ENCODE measurements around the gene NAT8.
"Not testable (repeated sequence)": the region's sequence is repeated elsewhere in the genome, so short reads cannot be mapped to it uniquely, and the experiment has no call there.

Gene NAT8, protein sequence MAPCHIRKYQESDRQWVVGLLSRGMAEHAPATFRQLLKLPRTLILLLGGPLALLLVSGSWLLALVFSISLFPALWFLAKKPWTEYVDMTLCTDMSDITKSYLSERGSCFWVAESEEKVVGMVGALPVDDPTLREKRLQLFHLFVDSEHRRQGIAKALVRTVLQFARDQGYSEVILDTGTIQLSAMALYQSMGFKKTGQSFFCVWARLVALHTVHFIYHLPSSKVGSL

GRCh38 chr2:73642338-73643018, at the start of gene NAT8:
Gene NAT8 (minus strand): TSS chr2:73642422. CDS start chr2:73641628, 794 bp downstream.
- no peak for DNase-seq

- not testable (repeated sequence) for DNase-seq
These were observed 48.3 kb upstream of the NAT8 start for GRCh38 chr2:73690372-73691088.

DNA sequence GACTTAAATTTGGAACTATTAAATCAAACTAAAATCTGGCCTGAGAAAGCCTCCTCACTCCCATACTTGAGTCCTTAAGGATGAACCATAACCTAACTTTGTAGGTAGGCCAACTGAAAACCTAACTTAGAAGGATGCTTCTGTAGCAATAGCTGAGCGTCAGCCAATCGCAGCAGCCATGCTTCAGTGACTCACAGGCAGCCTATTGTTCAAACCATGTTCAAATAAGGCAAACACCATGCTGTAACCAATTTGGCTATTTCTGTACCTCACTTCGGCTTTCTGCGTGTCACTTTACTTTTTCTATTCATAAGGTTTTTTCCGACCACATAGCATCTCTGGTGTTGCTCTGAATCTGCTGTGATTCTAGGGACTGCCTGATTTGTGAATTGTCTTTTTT, 46.3 kb upstream of the NAT8 start:
- DNase-seq: not testable (repeated sequence)

DNA sequence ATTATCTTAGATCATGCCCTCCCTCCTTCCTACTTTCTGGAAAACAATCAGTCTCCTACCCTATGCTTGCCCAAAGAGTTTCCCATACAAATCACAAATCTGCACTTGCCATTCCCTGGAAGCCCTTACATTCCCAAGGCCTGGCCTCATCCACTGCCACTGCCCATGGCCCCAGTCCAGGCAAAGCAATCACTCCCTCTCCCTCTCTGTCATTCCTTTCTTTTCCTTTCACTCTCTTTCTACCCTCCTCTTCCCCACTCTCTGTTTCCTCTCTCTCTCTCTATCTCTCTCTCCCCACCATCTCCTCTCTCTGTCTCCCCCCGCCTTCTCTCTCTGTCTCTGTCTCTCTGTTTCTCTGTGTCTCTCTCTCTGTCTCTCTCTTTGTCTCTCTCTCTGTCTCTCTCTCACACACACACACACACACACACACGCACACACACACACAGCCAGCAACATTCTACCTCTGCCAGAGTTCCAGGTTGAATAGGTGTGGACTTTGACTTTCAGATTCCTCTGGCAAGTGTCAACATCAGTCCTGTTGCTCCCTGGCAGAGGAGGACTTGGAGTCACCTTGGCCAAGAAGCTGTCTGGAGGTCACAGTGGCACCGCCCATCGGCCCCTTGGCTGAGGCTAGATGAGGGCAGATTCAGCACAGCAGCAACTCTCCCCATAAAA, 43.7 kb upstream of the NAT8 start:
- no peak for DNase-seq

- DNase-seq: not testable (repeated sequence)
These were observed 42.7 kb upstream of the NAT8 start for GRCh38 chr2:73684905-73685304.

GRCh38 chr2:73684325-73684724, 42.1 kb upstream of the NAT8 start:
- not testable (repeated sequence) for DNase-seq

- peak; percentile 12 for DNase-seq
These were observed 37.8 kb upstream of the NAT8 start for GRCh38 chr2:73679951-73680571.

DNA sequence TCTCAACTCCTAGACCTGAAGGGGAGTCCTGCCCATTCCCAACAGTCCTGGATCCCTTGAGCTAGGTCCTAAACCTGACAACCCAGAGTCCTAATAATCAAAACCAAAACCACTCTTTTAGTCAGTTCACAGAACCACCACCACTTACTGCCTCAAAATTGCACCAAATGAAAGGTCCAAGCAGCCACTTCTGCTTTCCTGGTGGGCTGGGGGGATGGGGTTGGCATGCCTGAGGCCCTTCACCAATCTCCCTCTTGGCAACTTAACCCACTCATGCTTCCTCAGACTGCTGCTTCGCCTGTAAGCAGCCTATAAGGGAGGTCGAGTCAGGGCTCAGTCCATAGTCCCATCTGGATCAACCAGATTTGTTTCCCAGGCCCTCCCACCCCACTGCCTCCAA, 37.0 kb upstream of the NAT8 start:
- not testable (repeated sequence) for DNase-seq

DNA sequence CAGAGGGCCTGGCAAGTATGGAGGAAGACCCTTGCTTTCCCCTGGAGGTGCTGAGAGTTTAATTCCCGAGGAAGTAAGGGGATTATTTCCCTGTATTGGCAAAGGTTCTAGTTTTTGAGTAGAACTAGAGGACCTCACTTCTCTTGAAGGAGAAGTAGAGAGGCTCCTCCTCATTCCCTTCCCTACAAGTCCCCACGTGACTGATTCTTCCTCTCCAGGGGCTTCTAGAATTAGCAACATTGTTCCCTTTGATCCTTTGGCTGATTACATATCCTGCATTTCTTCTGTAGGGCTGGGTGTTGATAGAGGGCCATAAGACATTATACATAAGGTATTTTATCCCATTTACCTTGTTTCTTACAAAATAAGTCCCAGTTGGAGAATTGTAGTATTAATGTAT, 35.8 kb upstream of the NAT8 start:
- DNase-seq: not testable (repeated sequence)

GRCh38 chr2:73676211-73676610, 34.0 kb upstream of the NAT8 start:
- not testable (repeated sequence) for DNase-seq

DNA sequence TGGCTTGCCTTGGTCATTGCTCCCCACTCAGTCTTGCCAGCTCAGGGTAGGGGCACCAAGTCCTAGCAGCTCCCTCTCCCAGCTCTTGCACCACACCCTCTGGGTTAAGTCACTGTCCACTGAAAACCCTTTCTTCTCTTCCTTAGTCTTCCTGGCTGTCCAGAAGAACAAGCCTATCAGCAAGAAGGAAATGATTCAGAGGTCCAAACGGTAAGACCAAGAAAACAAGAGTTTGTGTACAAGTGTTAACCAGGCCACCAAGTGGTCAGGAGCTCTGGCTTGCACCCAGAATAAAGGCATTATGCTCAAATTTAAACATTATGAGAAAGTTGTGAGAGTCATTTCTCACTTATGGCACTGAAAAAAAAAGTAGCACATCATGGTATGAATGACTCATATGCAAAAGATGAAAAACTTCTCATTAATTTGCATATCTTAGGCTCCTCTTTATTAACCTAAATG, 32.5 kb upstream of the NAT8 start:
- not testable (repeated sequence) for DNase-seq

DNA sequence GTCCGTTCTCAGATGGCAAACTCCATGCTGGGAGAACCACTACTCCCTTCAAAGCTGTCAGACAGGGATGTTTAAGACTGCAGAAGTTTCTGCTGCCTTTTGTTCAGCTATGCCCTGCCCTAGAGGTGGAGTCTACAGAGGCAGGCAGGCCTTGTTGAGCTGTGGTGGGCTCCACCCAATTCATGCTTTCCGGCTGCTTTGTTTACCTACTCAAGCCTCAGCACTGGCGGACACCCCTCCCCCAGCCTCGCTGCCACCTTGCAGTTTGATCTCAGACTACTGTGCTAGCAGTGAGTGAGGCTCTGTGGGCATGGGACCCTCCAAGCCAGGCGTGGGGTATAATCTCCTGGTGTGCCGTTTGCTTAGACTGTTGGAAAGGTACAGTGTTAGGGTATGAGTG, 27.8 kb upstream of the NAT8 start:
- DNase-seq: not testable (repeated sequence)

DNA sequence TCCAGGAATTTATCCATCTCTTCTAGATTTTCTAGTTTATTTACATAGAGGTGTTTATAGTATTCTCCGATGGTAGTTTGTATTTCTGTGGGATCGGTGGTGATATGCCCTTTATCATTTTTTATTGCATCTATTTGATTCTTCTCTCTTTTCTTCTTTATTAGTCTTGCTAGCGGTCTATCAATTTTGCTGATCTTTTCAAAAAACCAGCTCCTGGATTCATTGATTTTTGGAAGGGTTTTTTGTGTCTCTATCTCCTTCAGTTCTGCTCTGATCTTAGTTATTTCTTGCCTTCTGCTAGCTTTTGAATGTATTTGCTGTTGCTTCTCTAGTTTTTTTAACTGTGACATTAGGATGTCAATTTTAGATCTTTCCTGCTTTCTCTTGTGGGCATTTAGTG, 25.0 kb upstream of the NAT8 start:
- DNase-seq: not testable (repeated sequence)

- no peak for DNase-seq
These were observed 12.0 kb upstream of the NAT8 start for GRCh38 chr2:73654175-73654574.

- no peak for DNase-seq
These were observed 10.1 kb upstream of the NAT8 start for GRCh38 chr2:73652348-73652747.

DNA sequence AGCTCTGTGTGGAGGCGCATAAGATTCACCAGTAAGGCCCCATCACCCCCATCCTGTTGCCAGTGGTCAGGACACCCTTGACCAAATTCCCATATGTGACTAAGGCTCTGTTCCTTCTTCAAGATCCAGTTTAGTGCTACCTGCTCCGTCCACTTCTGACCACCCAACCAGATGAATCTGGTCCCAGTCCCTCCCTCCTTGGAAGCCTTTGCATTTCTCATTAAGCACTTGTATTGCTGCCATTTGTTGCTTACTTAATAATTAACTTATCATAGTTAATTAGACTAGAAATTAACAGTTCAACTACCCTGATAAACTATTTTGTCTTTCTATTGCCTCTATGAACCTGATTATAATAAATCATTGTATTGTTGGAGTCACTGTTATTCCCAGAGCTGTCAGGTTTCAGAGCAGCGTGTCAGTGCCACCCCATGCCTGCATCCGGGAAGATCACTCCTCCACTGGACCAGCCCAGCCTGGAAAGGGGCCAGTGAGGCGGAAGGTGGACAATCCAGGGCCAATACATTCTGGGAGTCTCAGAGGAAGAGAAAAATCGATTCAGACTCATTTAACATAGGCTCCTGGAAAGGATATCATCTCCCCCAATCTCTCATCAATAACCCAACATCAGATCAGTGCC, 9.5 kb upstream of the NAT8 start:
- DNase-seq: no peak

DNA sequence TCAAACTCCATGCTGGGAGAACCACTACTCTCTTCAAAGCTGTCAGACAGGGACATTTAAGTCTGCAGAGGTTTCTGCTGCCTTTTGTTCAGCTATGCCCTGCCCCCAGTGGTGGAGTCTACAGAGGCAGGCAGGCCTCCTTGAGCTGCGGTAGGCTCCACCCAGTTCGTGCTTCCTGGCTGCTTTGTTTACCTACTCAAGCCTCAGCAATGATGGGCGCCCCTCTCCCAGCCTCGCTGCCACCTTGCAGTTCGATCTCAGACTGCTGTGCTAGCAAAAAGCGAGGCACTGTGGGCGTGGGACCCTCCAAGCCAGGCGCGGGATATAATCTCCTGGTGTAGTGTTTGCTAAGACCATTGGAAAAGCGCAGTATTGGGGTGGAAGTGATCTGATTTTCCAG, 5.5 kb upstream of the NAT8 start:
- not testable (repeated sequence) for DNase-seq

DNA sequence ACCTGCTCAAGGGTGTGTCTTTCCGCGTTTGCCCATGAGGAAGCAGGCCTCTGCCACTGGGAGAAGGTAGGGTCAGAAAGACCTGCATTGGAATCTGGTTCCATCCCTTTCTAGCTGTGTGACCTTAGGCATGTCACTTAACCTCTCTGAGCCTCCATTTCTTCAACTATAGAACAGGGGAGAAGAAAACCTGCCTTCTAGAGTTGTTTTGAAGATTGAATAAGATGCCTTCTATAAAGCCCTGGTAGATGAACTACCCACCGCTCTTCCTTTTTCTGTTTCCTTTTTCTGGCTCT, 507 bp downstream of the NAT8 start:
- no peak for DNase-seq

DNA sequence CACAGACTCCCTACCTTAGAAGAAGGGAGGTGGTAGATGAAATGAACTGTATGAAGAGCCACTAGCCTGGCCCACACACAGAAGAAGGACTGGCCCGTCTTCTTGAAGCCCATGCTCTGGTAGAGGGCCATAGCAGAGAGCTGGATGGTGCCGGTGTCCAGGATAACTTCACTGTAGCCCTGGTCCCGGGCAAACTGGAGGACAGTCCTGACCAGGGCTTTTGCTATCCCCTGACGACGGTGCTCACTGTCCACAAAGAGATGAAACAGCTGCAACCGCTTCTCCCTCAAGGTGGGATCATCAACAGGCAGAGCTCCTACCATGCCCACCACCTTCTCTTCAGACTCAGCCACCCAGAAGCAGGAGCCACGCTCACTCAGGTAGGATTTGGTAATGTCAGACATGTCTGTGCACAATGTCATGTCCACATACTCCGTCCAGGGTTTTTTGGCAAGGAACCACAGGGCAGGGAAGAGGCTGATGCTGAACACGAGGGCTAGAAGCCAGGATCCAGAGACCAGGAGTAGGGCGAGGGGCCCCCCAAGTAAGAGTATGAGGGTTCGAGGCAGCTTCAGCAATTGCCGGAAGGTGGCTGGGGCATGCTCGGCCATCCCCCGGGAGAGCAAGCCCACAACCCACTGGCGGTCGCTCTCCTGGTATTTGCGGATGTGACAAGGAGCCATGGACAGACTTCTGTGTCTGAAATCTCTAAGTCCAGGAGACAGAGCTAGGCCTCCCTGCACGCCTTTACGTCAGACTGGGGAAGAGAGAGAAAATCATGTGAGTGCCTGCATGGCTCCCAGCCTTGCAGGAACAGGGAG, 1.1 kb downstream of the NAT8 start:
- no peak for DNase-seq

GRCh38 chr2:73640511-73640911, 1.7 kb downstream of the NAT8 start:
- DNase-seq: no peak

DNA sequence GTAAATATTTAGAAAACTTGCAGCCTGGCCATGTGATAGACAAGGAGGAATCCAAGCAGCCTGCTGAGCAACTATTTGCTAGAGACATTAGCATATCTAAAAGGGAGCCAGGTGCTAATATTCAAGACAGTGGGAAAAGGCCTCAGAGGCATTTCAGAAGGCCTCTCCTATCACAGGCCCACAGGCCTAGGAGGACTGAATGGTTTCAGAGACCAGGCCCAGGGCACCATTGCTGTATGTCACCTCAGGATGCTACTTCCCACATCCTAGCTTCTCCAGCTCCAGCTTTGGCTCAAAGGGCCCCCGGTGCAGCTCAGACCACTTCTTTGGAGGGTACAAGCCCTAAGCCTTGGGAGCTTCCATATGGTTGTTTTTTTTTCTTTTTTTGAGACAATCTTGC, 3.8 kb downstream of the NAT8 start:
- DNase-seq: no peak

DNA sequence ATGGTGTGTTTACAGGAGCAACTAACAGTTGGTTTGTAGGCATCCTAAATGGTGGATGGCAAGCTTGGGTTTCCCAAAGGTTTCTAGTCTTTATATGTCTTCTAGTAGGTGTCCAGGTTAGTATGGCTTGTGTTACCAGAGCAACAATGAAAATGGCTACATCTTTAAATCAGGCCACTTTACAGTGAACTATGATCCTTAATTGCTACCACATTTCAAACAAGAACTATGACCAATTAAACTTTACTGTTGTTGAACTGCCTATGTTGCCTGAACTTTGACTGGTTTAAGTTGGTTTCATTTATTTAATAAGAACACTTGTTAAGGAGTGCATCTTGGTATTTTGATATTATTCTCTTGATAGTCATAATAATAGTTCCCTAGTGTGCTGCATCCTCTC, 5.2 kb downstream of the NAT8 start:
- DNase-seq: not testable (repeated sequence)
